RPMI7951 (cell line): ENCODE data around the gene MOB1A. TPM values are rescaled to one million over a fixed set of nuclear protein-coding genes. Genes with fewer than 3 reads are reported as not detected.
"Not testable (repeated sequence)": the region's sequence is repeated elsewhere in the genome, so short reads cannot be mapped to it uniquely, and the experiment has no call there.

ENCODE experiments used
- DNase-seq: peaks from one replicate; pipeline ENCODE4 v3.0.0-alpha.2; 2012; ENCODE audit warnings: low read depth
- total RNA-seq: library from RNA; depleted of rRNA; stranded (reverse); fragments of >200 nt; shearing (Covaris generic); gene quantifications from 2 replicates; pipeline ENCODE4 v1.2.3, GENCODE V29; 2014

Gene MOB1A
- total RNA-seq, 1 experiment from 2014 or later, result 174 TPM

DNA sequence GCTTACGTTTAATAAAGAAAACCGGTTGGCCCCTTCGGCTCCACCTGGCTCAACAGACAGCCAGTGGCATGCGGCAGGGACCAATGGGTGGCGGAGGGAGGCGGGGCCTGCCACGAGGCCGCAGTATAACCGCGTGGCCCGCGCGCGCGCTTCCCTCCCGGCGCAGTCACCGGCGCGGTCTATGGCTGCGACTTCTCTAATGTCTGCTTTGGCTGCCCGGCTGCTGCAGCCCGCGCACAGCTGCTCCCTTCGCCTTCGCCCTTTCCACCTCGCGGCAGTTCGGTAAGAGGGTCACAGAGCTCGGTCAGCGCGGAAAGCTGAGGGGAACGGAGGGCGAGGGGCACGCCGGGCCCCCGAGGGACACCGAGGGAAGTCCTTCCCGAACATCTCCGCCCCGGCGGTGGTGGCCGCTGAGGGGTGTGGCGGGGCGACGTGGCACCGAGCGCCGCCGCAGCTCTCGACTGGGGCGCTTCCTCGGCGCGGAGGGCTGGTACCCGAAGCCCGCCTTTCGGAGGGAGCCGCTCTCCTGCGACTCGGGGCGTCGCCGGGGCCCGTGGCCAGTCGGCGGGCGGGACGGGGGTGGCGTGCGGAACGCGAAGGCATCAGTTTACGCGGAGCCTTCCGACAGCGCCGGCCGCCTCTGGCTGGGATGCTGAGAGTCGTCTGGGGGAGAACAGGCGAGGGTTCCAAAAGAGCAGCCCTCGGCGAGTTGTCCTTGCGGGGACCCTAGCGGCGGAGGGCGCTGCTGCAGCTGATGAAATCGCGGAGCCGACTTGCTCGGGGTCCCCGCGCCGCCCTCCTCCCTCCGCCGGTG is 20.0 kb upstream of the MOB1A start, which contains the start of gene MTHFD2:
TSS of gene MTHFD2 (plus strand) at position 155 of the 814 bp plus-strand sequence. CDS start at position 182, 27 bp downstream.
- DNase-seq, result peak; percentile 97

DNA sequence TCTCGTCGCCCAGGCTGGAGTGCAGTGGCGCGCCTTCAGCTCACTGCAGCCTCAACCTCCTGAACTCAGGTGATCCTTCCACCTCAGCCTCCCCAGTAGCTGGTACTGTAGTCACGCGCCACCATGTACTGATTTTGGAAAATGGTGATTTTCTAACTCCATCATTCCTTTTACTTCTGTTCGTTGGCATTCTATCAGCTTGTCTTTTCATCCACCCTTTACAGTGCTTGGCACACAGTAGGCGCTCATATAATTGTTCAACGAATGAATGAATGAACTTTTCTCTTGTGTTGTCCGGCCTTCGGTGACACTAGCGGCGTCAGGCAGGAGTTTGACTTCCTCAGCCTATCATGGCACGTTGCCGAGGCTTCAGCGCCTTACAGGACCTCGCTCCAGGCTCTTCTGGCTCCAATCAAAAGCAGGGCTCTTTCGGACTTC is 19.4 kb upstream of the MOB1A start:
- no peak for DNase-seq

DNA sequence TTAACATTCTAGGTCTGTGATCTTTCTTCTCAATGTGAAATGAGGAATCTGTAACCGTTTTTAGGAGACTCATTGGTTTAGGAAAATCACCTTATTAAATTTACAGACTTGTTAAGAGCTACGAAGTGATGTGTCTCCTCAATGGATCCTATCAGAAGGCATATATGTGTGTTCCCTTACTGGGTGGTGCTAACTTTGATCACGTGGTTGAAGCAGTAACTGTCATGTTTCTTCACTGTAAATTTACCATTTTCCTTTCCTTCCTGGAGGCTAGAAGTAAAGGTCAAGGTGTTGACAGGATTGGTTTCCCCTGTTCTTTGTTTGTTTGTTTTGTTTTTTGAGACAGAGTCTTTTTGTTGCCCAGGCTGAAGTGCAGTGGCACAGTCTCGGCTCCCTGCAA is 18.4 kb upstream of the MOB1A start:
- DNase-seq, result no peak

DNA sequence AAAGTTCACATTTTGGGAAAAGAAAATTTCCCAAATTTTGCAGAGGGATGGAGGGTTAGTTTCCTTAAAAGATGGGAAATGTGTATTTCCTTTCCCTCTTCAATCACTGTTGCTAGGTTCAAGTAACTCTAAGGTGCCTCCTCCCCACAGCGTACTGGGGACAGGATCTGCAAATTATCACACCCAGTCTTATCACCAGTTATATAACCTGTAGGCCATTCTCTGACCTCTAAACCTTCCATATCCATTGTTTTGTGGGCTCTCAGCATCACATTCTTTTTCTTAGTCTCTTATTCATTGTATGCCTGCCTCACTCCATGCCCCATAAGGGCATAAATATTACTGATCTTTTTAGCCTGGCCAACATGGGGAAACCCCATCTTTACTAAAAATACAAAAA is 16.1 kb upstream of the MOB1A start:
- no peak for DNase-seq

DNA sequence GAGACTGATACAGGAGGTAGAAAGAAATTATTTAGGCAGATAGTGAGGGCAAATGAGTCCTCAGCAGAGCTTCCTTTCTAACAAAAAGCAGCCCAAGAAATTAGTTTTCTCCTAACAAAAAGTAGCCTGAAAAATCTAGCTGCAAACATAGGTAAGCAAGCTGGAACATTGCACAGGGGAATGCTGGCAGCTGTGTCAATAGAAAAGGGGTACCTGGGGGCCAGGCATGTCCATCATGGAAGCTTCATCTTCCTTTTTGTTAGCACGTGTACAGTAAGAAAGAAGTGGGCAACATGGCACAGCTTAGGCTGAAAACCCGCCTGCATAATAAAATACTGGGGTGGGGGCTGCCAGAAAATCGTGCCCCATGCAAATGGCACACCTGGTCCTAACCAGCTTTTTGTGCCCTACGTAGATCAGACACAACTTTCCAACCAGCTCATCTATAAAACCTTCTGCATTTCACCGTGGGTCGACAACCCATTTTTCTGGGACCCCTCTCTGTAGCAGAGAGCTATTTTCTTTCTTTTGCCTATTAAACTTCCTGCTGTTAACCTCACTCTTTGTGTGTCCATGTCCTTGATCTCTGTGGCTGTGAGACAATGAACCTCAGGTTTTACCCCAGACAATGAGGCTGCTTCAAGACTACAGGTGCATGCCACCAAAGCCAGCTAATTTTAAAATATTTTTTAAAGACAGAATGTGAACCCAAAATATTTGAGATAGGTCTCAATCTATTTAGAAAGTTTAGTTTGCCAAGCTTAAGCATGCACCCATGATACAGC is 13.1 kb upstream of the MOB1A start:
- DNase-seq, result no peak

DNA sequence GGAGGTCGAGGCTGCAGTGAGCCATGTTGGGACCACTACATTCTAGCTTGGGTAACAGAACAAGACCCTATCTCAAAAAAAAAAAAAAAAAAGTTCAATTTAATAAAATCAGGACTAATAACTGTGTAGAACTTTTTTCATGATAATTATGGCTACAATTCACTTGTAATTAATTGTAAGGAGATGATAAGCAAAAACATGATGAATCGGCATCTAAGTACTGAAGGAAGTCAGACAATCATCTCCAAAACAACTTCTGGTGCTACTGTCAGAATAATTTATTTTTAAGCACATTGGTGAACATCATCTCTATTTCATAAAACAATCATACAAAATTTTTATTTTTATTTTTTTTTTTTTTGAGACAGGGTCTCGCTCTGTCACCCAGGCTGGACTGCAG is 10.0 kb upstream of the MOB1A start:
- no peak for DNase-seq

DNA sequence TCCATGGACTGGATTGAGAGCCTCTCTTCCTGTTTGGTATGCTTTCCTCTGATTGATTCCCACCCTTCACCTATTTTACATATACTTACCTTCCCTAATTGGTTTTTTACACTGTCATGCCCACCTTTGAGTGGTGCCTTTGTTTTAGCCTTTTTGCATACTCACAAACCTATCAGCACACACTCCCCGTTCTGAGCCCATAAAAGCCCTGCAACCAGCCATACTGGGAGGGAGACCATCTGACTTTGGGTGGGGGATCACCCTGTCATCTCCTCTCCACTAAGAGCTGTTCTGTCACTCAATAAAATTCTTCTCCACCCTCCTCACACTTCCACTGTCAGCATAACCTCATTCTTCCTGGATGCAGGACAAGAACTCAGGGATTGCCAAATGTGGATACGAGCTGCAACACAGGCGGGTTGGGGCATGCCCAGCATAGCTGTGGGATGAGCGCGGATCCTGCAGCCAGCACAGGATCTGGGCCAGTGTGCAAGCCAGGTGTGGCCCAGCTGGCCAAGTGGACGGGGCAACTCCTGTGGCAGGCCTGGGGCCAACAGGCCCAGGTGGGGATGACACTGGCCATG is 9.4 kb upstream of the MOB1A start:
- DNase-seq, result peak; percentile 29

DNA sequence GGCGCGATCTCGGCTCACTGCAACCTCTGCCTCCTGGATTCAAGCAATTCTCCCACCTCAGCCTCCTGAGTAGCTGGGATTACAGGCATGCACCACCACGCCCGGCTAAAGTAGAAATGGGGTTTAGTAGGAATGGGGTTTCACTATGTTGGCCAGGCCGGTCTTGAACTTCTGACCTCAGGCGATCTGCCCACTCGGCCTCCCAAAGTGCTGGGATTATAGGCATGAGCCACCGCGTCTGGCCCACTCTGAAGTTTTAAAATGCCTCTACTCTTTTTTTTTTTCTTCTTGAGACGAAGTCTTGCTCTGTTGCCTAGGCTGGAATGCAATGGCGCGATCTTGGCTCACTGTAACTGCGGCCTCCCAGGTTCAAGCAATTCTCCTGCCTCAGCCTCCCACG is 8.0 kb upstream of the MOB1A start:
- DNase-seq, result not testable (repeated sequence)

DNA sequence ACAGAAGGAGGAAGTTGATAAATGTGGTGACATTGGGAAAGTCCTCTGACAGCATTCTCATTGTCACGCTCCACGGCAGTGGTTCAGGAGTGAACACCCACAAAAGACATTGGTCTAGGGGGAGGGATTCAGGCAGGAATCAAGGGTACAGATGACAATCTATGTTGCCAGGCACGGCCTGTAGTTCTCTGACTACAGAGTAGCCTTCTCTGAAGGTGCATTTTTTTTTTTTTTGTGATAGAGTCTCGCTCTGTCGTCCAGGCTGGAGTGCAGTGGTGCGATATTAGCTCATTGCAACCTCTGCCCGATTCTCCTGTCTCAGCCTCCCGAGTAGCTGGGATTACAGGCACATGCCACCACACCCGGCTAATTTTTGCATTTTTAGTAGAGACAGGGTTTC is 7.4 kb upstream of the MOB1A start:
- no peak for DNase-seq

DNA sequence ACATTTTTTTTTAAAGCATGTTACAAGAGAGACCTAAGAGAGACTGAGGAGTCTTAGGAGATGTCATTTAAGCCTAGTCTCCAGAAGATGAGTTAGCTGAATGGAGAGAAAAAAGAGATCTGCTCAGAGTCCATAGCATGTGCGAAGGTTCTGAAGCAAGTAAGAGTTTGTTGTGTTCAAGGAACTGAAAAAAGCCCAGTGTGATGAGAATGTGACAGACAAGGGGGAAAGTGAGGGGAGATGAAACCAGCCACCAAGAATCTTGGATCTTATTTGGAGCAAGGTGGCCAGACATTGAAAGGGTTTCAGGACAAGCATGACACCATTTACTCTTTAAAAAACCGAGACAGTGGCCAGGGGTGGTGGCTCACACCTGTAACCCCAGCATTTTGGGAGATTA is 5.2 kb upstream of the MOB1A start:
- no peak for DNase-seq

DNA sequence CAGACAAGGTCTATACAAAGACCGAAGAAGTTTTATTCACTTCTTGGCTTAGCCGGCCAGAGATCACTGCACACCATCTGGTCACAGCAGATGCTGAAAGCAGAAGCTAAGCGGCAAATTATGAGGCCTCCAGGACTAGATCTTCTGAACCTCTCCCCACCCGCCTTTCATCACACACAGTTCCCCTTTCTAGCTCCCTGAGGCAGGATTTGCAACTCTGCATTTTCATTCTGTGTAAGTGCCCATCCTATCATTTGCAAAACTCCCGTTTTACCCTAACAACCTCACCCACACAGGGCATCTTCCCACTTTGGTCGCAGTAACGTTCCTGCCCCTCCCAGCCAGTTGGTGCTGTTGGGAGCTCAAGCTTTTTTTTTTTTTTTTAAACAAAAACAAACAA is 3.1 kb upstream of the MOB1A start:
- peak; percentile 21 for DNase-seq

DNA sequence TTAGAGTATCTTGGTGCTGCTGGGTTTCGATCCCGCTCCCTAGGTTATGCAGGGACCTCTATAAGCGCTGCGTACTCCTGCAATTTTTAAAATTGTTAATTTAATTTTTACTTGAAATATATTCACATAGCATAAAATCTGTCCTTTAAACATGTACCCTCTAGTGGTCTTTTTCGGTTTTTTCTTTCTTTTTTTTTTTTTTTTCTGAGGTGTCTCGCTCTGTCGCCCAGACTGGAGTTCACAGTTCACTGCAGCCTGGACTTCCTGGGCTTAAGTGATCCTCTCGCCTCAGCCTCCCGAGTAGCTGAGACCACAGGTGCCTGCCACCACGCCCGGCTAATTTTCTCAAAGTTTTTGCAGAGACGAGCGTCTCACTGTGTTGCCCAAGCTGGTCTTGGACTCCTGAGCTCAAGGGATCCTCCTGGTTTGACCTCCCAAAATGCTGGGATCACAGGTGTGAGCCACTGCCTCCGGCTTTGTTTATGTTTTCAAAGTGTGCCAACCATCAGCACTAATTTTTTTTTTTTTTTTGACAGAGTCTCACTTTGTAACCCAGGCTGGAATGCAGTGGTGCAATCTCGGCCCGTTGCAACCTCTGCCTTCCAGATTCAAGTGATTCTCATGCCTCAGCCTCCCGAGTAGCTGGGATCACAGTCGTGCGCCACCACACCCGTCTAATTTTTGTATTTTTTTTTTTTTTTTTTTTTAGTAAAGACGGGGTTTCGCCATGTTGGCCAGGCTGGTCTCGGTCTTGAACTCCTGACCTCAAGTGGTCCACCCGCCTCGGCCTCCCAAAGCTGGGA is 585 bp upstream of the MOB1A start:
- DNase-seq, result no peak

DNA sequence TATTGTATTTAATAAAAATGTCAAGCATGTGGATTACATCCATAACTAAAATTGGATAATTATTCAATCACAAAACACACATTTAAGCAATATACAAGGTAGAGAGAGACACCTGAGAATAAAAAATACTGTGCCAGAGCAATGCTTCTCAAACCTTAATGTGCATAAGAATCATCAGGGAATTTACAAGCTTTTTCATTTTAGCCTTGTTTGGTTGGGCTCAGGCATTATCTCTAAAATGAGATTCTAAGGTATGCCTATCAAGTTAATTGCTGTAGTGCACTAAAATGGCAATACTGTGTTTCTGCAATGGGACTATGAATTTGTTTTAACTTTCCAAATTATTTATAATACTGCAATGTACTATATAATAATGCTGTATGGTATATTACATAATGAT is 983 bp downstream of the MOB1A start:
- DNase-seq, result no peak

DNA sequence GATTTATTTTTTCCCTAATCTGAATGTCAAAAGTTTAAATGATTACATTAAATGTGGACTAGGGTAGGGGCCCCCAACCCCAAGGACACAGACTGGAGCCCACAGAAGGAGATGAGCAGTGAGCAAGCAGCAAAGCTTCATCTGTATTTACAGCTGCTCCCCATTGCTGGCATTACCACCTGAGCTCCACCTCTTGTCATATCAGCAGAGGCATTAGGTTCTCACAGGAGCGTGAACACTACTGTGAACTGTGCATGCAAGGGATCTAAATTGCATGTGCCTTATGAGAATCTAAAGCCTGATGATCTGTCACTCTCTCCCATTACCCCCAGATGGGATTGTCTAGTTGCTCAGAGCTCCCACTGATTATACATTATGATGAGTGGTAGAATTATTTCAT is 3.8 kb downstream of the MOB1A start:
- no peak for DNase-seq

DNA sequence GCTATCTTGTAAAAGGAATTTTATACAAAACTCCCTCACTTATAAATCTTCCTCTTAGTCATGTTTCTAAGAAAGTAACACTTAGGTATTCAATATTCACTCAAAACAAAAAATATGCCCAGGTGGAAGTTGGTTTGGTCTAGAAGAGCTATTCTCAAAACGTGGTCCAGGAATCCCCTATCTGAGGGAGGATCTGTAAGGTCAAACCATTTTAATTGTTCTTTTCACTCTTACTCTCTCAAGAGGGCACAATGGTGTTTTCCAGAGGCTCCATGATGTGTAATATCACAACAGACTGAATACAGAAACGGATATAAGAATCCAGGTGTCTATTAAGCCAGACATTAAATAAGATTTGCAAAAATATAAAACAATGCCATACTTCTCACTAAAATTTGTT is 9.9 kb downstream of the MOB1A start:
- no peak for DNase-seq

DNA sequence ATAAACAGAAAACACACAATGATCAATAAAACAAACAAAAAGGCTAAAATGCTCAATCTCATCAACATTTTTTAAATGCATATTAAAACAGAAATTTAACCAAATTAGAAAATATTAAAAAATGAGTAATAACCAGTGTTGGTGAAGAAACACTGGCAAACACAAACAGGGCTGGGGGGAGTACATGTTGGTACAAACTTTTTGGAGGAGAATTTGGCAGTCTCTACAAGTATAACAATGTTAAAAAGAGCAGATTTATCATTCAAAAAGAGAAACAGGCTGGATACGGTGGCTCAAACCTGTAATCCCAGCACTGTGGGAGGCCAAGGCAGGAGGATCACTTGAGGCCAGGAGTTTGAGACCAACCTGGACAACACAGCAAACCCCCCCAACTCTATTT is 13.9 kb downstream of the MOB1A start:
- DNase-seq, result no peak

DNA sequence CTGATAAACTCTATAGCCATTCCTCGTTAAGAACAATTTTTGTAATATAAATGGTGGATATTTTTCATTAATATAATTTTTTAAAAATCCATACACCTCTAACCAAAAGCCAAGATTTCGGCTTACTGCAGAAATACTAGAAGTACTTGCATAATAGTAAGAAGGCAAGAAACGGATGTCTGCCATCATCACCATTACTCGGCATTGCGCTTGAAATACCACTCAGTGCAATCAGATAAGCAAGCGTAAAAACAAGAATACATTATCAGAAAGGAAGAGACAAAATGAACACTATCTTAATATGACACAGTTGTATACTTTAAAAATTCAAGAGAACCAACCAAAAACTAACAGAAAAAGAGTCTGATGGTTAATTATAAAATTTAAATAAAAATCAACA is 15.7 kb downstream of the MOB1A start:
- DNase-seq, result no peak

DNA sequence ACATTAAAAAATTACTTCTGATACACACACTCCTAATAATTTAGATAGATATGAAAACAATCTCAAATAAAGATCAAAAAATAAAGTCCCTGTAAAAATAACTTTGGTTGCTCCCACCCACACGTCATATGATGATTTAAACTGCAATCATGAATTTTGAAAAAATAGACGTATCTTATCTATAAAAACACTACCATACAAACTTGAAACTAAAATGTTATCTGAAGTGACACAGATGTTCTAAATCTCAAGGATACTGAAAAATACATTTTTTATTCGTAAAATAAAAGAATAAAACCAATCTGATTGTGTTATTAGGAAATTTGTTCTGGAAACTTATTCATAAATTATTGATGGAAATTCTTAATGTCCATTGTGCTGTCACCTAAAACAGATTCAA is 22.8 kb downstream of the MOB1A start:
- DNase-seq, result no peak

DNA sequence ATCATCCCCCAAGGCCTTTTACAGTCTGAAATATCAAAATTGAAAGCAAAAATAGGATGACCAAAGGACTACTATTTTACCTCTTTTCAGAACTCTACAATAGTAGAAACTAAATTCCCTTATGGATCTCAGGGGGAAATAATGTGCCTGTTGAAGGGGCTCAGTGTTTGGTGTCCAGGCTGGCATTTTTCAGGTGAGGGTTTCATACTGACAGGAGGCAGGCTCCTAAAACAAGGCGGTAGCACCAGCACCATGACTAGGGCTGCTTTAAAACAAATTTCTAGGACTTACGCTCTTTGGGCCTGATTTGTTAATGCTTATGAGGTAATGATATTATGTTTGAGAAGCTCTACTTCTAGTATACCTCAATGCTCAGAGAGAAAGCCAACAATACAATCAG is 25.7 kb downstream of the MOB1A start:
- no peak for DNase-seq

DNA sequence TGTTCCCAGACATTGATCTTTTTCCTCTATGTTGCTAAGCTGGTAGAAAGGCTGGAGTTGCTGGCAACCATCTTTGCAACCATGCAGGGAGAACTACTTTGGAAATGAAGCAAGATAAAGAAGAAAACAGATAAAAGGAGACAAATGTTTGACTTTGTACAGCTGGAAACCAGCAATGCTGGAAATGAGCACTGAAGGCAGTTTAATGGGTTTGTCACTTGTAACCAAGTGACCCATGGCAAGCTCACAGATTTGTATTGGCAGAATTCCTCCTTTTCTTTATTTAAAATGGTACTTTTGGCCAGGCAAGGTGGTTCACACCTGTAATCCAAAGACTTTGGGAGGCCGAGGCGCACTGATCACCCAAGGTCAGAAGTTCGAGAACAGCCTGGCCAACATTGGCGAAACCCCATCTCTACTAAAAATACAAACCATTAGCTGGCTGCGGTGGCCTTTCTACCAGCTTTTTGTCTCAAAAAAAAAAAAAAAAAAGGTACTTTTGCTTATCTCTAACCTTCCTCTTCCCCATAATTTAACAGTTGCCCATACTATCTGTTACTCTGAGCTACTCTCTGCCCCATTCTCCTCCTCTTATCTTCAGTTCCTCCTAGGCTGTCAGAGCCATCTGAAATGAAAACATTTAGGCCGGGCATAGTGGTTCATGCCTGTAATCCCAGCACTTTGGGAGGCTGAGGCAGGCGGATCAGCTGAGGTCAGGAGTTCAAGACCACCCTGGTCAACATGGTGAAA is 28.9 kb downstream of the MOB1A start:
- DNase-seq, result no peak

DNA sequence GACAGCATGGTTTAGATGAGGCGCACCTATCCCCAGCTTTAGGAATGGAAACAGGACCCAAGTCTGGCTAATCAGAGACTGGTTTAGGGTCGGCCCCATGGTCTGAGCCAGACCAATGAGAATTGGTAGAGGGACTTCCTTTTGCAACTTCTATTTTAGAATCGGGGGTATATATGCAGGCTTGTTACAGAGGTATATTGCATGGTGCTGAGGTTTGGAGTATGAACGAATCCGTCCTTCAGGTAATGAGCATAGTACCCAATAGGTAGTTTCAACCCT is 29.5 kb downstream of the MOB1A start:
- no peak for DNase-seq
